HG03064 (cell line): ENCODE data around the gene ATXN1.
A peak's percentile ranks its signal among the peaks of the same experiment; 100 is the strongest.
"Not testable (repeated sequence)": the region's sequence is repeated elsewhere in the genome, so short reads cannot be mapped to it uniquely, and the experiment has no call there.

Source experiments
- ATAC-seq: cut with Tn5 transposase; IDR thresholded peaks from one replicate; pipeline ENCODE4 v1.9.1; 2021; ENCODE audit warnings: low read depth; ENCODE audit not compliant: unreplicated experiment

ATXN1 gene

DNA sequence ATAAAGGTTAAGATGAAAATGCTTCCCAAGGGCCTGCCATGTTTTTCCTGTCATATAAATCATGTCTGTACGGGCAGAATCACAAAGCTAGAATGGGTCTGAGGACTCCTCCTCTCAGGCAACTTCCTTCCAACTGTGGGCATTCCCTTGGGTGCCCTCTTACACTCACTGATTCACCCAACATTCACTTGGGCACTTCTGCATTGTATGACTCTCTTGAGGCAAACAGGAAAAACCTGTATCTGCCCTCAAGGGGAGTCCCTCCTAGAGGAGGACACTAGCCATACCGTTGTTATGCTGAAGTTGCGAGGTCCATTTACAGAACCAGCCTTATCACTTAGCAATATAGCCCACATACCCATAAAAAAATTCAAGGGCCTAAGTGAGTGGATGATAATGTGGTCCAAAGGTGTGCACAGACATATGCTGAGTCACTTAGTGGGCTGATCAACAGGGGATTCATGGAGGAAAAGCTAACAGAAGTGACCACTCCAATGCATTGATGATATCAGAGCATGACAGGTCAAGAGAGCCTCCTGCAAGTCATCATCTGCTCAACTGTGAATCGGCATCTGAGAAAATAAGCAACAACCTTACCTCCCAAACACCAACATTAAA, 131.1 kb downstream of the ATXN1 start:
- ATAC-seq, result no peak

GRCh38 chr6:16628580-16628979, 132.7 kb downstream of the ATXN1 start:
- not testable (repeated sequence) for ATAC-seq

GRCh38 chr6:16626650-16627049, 134.6 kb downstream of the ATXN1 start:
- no peak for ATAC-seq

DNA sequence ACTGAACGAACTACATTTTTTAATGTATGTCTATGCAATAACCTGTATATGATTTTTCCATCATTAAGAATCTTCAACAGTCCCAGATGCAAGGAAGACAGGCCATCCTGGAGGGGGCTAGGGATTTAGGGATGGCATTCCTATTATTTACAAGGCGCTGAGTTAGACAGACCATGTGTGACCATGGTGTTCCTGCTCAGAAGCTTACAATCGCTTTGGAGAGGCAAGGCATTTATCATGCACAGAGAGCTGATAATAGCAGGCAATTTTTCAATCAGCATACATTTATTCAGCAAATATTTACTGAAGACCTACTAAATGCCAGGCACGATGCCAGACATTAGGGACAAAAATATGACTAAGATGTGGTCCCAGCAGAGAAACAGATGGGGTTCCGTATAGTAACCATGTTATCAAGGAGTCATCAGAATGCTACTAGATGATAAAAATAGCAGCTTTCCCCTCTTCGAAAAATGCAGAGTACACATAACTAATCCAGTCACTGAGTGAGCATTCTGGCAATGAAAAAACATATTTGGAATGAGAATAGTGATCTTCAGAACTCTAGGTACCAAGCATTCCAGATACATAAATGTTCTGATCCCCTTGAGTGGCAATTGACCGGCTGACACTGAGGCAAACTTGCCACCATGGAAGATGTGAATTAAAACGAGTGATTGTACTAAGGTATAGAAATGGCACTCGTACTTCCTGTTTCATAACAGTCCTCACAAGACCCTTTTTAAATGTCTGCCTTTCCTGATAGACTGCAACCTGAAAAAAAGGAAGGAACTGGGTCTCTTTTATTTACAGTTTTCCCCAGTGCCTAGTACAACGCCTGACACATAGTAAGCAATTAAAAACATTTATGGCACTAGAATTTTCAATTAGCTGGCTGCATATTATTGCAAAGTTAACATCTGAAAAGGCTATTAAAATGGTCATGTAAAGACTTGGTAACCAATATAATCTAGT, 135.7 kb downstream of the ATXN1 start:
- no peak for ATAC-seq

GRCh38 chr6:16624636-16625290, 136.5 kb downstream of the ATXN1 start:
- ATAC-seq, result no peak

- no peak for ATAC-seq
Measured at GRCh38 chr6:16623731-16624130, 137.5 kb downstream of the ATXN1 start.

DNA sequence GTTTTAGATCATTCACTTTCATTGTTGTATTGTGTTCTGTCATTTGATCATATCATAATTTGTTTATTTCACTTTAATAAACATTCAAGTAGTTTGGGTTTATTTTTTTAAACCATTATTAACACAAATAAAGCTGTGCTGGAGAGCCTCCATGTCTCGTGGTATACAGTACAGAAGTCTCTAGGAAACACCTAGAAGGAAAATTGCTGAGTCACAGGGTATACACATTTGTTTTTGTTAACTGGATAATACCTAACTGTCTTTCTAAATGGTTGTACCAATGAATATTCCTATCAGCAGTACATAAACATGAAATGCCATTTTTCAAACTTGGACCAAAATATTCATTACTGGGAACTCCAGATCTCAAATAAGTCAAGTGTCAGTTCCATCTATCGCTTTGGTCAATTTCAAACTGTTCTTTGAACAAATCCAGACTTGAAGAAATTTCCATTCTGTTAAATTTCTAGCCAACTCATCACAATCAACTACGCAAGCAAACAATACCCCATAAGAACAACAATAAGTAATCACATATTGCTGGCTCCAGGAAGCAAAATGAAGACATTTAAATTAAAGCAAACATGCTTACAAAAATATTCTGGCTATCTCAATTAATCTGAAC, 138.1 kb downstream of the ATXN1 start:
- ATAC-seq, result no peak

GRCh38 chr6:16622193-16622592, 139.1 kb downstream of the ATXN1 start:
- no peak for ATAC-seq

DNA sequence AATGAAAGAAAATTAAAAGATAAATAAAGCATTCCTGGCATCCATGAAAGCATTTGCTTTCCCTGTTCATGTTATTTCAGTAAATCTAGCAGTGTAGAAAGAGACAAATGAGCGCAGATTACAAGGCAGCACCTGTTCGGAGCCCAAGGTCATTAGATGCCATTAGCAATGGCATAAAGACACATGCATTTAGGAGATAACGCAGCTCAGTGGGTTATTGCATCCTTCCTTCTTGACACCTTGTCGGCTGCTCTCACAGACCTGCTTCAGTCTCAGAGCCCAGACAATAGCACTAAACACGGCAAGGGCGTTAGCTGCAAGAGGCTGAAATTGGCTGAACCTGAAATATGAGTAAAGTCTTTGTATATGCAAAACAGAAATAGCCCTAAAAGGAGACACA, 140.3 kb downstream of the ATXN1 start:
- ATAC-seq, result no peak

GRCh38 chr6:16619777-16620176, 141.5 kb downstream of the ATXN1 start:
- ATAC-seq, result no peak

DNA sequence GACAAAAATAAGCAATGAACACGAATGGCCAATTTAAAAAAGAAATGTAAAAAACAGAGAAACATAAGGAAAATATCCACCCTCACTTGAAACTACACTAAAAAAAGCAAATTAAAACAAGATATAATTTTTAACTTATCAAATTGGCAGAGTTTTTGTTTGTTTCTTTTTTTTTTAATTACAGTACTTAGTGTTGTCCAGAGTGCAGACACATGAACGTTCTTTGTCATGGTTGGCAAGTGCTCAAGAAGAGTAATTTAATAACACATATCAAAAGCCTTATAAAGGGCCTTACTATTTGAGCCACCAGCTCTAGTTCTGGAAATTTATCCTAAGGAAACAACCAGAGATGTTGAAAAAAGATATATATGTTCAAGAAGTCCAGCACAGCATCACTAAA, 142.3 kb downstream of the ATXN1 start:
- no peak for ATAC-seq

GRCh38 chr6:16615215-16615614, 146.0 kb downstream of the ATXN1 start:
- not testable (repeated sequence) for ATAC-seq

GRCh38 chr6:16614143-16614542, 147.1 kb downstream of the ATXN1 start:
- not testable (repeated sequence) for ATAC-seq

- not testable (repeated sequence) for ATAC-seq
Measured at GRCh38 chr6:16613504-16613903, 147.8 kb downstream of the ATXN1 start.

DNA sequence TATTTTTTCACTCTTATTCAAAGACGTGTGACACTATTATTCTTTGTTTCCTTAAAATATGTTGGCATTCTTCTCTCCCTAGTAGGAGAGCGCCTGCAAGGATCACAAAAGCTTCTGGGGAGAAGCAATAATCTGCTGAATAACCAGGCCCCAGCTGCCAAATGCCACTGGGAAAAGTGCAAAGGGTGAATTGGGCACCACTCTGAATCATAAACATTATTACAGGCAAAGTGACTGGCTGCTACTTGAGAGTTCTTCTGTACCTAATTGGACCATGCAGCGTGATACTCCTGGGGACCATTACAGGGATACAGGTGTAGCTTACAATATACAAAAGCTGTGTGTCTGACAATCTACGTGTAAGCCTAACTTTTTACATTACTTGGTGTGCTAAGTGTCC, 152.8 kb downstream of the ATXN1 start:
- ATAC-seq, result no peak

DNA sequence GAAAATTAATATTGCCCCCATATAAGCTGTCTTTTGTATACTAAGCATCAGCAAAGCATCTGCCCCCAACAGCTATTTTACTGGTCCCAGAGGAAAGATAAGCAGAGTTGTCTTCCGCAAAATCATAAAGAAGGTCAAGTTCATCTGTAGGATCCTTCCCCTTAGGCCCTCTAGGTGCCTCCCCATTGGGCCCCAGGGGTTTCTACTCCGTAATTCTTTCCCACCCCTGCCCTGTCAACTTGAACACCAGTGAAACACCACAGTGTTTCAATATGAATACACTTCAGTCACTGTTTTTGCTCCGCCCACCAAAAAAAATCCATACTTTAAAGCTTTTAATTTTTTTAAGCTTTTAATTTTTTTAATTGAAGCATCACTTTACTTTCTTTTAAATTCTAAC, 159.2 kb downstream of the ATXN1 start:
- peak; percentile 90 for ATAC-seq

- ATAC-seq, result no peak
Measured at GRCh38 chr6:16600701-16601100, 160.6 kb downstream of the ATXN1 start.

DNA sequence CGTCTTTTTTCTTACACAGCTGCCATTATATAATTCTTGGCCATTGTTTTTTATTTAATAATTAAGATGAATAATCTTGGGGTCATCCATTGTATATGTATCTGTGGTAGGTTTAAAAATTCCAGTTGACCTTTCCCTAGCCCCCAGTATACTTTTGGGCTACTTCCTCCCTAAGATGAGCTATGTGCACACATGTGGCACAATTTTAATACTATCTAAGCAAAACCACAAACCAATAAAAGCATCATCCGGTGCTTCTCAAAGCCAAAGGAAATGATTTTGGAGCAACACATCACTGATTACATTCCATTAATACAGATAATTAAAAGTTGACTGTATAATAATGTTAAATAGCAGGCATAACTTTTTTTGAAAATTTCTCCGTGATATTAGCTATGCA, 161.2 kb downstream of the ATXN1 start:
- ATAC-seq, result no peak

- ATAC-seq, result no peak
Measured at GRCh38 chr6:16596616-16597331, 164.5 kb downstream of the ATXN1 start.

GRCh38 chr6:16595514-16596120, 165.6 kb downstream of the ATXN1 start:
- ATAC-seq, result no peak
